Muscle of back (tissue), 11 donors: ENCODE data around the gene ATL2. TPM values are rescaled to one million over a fixed set of nuclear protein-coding genes. Genes with fewer than 3 reads are reported as not detected.
"Not testable (repeated sequence)": the region's sequence is repeated elsewhere in the genome, so short reads cannot be mapped to it uniquely, and the experiment has no call there.

Experiments
- DNase-seq, 3 donors: peaks; one replicate each; pipeline versions ENCODE4 v3.0.0 to v3.0.0-alpha.2; 2013
- polyA plus RNA-seq, 10 donors: library from polyadenylated mRNA; unstranded; fragments of 120-200 nt; gene quantifications; one replicate each; pipeline ENCODE4 v1.2.1, GENCODE V29; 2013; ENCODE audit not compliant: insufficient read length in 10 of 10

The ATL2 gene
- polyA plus RNA-seq, 10 donors: 26.1 to 40.6 (median 36.3) TPM

DNA sequence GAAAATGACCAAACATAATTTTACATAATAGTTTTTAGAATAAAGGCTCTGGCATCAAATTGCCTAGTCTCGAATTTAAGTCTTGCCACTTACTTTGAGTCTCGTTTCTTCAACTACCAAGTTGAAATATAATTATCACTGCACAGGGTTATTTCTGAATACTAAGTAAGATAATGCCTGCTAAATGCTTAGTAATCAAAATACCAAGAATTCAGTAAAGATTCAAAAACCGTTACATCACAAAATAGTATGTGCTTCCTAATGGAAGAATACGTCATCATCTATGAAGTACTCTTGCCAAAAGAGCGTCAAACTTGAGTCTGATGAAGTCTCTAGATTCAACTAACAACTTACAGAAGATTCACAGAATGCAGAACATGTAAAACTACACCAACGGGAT lies 40.5 kb downstream of the ATL2 start:
- no peak for DNase-seq

DNA sequence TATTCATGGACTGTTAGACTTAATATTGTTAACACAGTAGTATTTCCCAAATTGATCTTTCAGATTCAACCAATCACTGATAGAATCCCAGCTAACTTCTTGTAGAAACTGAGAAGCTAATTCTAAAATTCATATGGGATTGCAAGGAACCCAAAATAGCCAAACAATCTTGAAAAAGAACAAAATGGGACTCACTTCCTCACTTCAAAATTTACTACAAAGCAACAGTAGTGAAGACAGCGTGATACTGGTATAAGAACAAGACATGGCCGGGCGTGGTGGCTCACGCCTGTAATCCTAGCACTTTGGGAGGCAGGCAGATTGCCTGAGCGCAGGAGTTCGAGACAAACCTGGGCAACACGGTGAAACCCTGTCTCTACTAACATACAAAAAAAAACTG lies 46.3 kb downstream of the ATL2 start:
- DNase-seq: no peak

DNA sequence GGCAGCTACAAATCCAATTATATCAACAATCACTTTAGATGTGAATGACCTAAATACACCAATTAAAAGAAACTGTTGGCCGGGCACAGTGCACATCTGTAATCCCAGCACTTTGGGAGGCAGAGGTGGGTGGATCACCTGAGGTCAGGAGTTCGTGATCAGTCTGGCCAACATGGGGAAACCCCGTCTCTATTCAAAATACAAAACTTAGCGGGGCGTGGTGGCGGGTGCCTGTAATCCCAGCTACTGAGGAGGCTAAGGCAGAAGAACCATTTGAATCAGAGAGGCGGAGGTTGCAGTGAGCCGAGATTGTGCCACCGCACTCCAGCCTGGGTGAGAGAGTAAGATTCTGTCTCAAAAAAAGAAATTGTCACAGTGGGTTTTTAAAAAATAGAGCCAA lies 49.5 kb downstream of the ATL2 start:
- no peak for DNase-seq

DNA sequence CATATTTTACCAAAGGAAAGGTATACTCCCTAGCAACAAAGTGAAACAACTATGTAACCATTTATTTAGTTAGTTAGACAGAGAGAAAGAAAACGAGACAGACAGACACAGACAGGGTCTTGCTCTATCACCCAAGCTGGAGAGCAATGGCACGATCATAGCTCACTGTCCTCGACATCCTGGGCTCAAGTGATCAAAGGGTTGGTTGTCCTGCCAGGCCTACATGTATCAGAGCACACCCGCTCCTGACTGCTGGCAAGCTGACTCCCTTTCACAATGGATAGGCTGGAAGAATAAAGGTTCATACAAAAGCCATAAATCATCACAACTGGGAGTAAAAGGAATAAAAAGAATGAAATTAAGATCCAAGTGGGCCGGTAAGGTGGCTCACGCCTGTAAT lies 53.5 kb downstream of the ATL2 start:
- DNase-seq: no peak

DNA sequence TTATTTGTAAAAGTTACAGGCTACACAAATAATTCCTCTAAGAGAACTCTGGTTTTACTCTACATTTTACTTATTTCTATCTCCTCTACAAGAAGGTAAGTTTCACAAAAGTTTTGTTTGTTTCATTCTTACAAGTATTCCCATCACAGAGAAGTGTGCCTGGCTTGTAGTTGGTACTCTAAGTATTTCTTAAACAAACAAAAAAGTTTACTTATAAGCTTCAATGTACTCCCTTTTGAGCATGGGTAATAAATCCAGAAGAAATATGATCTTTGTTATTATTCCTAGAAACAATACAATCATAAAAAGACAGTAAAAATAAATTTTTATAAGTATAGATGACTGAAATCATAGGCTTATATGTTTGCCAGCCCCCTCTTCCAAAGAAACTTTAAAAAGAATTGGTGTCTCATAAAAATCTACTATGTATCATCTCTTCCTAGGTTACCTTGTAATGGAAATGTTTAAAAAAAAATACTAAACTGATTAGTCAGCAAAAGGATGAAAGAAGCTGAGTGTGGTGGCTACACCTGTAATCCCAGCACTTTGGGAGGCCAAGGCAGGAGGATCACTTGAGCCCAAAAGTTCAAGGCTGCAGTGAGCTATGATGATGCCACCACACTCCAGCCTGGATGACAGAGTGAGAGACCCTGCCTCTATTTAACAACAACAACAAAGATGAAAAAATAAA lies 54.7 kb downstream of the ATL2 start:
- no peak for DNase-seq

DNA sequence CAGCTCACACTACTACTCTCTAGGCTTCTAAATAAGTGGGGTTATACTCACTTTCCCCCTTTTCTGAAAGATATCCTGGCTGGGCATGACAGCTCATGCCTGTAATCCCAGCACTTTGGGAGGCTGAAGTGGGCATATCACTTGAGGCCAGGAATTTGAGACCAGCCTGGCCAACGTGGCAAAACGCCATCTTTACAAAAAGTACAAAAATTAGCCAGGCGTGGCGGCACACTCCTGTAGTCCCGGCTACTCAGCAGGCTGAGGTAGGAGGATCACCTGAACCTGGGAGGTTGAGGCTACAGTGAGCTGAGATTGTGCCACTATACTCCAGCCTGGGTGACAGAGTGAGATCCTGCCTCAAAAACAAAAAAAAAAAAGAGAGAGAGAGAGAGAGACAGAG lies 57.8 kb downstream of the ATL2 start:
- not testable (repeated sequence) for DNase-seq

DNA sequence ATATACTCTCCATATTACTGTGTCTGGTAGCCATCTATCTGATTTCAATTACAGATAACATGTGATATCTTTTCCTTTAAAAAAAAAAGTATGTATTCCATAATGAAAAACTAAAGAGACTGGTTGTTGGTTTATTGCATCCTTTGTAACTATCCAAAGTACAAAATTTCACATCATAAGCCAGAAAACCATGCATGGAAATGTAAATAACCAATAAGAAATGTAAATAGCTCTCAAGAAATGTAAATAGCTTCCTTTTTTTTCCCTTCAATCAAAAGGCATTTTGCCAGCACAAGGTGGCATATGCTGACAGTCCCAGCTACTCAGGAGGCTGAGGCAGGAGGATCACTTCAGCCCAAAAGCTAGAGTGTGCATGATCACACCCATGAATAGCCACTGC lies 59.3 kb downstream of the ATL2 start:
- DNase-seq: no peak

DNA sequence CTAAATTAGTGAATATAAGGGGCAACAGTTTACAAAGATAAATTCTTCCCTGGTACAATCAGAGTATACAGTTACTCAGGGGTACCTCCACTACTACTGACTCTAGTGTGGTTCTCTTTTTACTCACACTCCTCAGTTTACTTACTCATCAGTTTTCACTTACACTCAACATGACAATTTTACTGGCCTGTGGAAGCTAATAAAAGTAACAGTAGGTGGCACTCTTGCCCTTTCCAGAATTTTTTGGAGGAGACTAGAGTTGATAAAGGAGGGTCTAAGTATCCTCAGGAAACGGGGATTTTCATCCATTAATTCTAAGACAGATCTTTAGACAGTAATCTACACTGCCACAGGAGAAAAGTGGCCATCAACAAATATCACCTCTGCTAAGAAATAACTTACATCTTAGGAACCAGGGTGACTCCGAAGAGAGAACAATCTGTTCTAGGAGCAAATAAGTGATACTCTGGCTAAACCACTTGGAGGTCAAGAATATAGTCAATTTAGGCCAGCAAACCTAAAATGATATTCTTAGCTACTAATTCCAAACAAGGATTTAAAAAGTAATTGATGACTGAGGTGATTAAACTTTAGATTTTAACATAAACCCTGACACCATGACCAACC lies 61.3 kb downstream of the ATL2 start:
- peak; percentile 41 to 68 (median 44) for DNase-seq

DNA sequence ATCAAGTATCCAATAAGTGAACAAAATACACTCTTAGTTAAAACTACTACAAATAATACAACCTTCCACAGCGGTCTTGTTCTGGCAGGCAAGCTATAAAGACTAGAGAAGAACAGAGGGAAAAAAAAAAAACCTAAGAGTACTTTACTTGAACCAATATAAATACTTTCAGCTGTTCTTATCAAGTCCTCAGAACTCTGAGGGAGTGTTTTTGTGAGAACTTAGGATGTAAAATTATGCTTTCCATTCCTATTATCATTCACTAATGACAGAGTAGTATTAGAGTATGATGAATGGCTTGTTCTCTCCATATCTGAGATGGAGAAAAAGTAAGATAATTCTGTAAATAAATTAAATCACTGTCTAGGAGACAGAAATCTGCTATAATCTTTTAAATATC lies 68.3 kb downstream of the ATL2 start:
- DNase-seq: no peak

DNA sequence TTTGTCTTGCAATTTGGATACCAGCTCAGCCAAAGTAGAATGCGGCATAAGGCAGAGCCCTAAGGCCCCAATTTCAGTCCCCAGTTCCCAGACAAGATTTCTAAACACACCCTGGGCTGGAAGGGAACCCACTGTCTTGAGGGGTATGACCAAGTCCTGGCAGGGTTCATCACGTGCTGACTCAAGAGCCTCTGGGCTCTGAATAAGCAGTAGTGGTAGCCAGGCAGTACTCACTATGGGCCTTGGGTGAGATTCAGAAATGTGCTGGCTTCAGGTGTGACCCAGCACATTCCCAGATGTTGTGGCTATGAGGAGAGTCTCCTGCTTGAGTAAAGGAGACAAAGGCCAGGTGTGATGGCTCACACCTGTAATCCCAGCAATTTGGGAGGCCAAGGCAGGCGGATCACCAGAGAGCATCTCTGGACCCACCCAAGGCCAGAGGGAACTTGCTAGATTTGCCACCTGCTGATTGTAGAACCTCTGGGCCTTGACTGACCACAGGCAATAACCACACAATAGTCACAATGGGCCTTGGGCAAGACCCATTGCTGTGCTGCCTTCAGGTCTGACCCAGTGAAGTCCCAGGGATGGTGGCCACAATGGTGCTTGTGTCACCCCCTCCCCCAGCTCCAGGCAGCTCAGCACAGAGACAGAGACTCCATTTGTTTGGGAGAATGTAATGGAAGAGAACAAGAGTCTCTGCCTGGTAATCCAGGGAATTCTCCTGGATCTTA lies 74.9 kb downstream of the ATL2 start:
- DNase-seq: no peak

DNA sequence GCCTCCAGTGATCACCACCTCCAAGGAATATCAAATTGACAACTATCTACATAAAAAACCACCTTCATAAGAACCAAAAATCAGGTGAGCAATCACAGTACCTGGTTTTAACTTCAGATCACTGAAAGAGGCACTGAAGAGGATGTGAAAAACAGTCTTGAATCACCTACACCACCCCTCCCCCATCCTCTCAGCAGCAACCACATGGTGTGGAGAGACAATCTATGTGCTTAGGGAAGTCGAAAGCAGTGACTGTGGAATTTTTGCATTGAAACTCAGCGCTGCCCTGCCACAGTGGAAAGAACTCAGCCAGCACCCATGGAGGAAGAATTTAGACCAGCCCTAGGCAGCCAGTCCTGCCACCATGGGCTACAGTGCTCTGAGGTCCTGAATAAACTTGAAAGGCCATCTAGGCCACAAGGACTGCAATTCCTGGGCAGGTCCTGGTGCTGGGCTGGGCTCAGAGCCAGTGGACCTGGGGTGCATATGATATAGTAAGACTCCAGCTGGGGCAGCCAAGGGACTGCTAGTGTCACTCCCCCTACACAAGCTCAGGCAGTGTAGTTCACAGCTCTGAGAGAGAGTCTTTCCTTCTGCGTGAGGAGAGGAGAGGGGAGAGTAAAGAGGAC lies 75.6 kb downstream of the ATL2 start:
- no peak for DNase-seq

DNA sequence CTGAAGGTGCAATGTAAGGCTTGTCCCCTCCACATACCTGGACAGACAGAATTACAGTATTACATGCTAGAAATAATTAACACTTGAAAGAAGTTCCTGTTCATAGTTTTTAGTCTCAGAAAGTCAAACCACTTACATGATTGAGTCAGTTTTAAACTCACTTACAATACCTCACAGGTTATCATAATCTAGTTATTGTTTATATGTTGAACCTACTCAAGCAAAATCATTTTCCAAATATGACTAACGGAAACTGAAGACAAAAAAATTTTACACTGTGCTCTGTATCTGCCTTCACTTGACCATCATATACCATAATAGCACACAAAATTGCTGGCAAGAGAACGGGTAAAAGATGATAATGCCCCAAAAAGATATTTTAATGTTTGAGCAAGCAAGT lies 78.5 kb downstream of the ATL2 start:
- DNase-seq: no peak

DNA sequence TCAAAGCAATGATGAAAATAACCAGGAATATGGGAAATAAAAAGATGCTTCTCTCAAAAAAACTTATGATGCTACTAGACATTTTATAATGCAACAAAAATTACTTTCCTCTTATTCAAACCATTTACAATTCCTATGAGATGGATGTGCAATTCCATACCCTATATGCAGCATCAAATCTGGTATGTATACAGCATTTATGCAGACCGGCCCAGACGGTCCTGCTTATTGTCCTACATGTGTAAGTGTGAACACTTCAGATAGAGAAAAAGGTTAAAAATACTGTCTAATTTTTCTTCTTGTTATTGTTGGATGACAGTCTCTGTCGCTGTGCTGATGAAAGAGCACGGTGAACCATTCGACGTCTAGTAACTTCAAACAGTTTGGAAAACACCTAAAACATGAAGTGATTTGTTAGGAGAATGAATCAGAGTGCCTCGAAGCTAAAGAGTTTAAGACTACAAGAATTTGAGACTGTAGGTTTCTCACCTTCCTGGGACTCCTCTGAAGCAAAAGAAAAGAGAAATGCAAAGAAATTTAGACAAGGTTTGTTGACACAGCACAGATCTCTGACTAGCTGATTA lies 80.8 kb downstream of the ATL2 start:
- DNase-seq: no peak

DNA sequence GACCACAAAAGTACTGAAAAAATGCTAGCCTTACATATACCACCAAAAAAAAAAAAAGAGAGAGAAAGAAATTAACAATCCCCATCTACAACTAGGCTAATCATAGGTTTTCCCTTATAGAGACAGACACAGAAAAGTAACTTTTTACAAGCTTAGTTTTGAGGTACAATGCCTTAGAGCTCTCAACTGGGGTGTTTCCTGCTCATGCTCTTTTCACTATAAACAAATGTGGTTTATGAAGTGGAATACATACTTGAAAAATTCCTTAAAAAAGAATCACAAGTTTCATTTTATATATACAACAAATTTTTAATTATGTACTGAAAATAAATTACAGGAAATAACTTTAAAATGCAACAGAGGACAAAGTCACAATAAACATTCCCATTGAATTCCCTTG lies 82.5 kb downstream of the ATL2 start:
- DNase-seq: no peak

DNA sequence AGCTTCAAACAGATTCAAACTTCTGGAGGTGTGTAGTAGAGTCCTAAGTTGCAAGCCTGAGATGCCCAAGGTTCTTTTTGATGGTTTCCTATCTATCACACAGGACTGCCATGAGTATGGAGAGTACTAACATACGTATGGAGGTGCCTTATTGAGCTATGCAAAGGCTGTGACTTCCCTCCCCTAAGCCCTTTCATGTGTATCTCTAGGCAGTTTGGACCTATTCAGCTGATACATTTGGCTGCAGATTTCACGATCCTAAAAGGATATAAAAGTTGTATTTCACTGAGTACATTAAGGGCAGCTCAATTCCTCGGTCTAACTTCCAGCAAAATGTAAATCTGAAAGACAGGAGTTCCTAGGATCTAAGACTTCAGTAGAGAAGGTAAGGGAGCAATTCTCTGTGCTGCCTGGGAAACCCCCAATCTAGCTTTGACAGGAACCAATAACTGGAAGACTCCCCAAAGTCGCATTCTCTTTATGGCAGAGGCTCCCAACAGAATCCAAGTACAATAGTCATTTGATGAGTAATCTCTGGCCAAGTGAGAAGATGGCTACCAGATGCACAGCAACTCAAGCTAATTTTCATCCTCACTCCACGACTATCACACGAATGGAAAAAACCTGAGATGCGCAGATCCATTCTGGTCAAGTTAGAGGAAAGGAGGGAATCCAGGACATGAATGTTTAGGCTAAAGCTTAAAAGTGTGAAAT lies 83.8 kb downstream of the ATL2 start:
- DNase-seq: peak in 1 of 3 donors; percentile 6

DNA sequence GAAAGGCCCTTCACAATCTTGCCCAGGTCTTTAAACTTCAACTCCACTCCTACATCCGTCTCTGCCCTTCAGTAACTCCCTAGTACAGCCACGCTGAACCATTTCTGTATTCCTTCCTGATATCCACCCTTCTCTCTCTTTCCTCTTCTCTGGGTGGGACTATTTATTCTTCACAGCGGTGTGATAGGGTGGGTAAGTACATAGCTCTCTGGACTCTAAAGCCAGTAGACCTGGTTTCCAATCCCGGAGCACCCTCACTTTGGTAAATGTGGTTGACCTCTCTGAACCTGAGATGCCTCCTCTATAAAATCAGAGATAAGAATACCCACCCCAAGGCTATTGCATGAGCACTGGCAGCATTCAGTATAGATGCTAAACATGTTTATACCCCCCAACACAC lies 86.7 kb downstream of the ATL2 start:
- no peak for DNase-seq

DNA sequence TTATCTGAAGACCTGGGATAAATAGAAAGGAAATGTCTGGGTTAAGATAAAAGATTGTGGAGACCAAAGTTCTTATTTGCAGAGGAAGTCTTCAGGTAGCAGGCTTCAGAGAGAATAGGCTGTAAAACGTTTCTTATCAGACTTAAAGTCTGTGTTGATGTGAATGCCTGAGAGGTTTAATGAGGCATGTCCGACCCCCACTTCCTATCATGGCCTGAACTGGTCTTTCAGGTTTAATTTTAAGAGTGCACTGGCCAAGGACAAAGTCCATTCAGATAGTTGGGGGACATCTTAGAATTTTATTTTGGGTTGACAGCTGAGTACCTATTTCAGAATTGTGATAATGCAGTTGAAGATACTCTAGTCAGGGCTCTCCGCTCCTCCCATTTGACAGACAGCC lies 92.1 kb downstream of the ATL2 start:
- DNase-seq: no peak

DNA sequence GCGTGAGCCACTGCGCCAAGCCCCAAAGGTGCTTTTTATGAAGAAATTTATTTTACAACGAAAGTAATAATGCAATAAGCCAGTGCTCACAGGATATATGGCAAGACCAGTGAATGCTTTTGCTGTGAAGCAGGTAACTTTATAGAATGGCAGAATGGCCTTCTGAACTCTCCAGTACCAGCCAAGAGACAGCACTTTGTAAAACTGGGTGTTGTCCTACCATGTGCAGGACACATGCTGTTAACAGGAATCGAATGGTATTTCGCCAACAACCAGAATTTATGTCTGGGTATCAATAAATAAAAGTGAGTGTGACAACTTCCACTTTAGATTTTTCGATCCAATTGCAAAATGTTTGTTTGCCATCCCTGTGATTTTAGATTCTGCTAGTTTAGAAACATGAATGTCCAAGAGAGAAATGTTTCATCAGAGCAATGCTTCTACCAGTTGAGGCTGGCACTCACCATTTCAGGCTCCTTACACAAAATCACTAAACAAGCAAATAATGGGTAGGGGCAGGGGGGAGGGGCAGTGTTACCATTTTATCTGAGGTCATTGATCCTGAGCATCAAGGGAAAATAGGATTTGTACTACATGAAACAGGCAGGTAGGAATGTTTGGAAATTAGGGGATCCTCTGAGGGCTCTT lies 95.9 kb downstream of the ATL2 start:
- DNase-seq: no peak

DNA sequence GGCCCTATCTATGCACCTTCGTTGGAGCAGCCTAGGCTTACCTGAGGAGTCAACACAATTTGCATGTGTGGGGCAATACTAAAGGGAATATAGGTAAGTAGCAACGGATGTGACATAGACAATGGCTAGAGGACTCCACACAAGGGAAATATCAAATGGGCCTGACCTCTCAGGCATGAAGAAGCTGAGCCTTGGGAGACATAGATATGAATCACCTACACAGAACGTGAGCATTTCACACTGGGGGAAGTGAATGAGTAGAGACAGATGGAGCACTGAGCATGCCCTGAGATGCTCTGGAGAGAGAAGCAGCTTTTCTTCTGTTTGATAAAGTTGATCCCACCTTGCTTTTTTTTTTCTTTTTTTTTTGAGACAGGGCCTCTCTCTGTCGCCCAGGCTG lies 97.9 kb downstream of the ATL2 start:
- no peak for DNase-seq

DNA sequence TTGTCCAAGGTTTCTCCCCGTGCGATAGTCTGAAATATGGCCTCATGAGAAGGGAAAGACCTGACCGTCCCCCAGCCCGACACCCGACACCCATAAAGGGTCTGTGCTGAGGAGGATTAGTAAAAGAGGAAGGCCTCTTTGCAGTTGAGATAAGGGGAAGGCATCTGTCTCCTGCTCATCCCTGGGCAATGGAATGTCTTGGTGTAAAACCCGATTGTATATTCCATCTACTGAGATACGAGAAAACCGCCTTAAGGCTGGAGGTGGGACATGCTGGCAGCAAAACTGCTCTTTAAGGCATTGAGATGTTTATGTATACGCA lies 99.0 kb downstream of the ATL2 start:
- DNase-seq: not testable (repeated sequence)
